T47D (cell line): Measurements from ENCODE around the gene GAL3ST1.
"Not testable (repeated sequence)": the region's sequence is repeated elsewhere in the genome, so short reads cannot be mapped to it uniquely, and the experiment has no call there.

Experiments
- DNase-seq, 2 experiments: peaks; one replicate each; pipeline versions ENCODE4 v3.0.0 to v3.0.0-alpha.2; 2011 to 2012; ENCODE audit warnings: low read depth in 1 of 2, low spot score in 1 of 2
- JUND ChIP-seq: IDR thresholded peaks from 2 replicates; pipeline ENCODE4 v1.6.1; 2012; ENCODE audit warnings: low read depth
- in situ Hi-C: cut with HindIII; loops from 2 replicates; pipeline ENCODE4 v1.10.0; 2016; ENCODE audit warnings: low sequenced_read_pairs, low pct_unique_long_range_greater_than_20kb

Gene GAL3ST1

DNA sequence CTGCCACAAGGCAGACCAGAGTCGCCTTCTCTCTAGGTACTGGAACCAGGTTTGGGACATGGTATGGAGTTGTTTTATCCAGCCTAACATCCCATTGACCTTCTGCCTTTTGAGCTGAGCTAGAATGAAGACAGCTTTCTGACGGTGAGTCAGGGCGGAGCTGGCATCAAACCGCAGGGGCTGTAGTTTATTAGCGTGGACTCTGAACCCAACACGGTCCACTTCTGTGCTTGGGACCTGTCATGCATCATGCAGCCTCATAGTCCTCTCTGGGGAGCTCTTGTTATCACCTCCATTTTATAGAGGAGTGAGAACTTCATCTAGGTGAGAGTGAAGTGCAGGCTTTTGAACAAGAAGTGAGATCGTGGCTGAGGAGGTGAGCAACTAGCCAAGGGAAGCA, 8.3 kb downstream of the GAL3ST1 start:
- in situ Hi-C loops, result no loop called here
- no peak for TF ChIP-seq JUND
- DNase-seq, result no peak

DNA sequence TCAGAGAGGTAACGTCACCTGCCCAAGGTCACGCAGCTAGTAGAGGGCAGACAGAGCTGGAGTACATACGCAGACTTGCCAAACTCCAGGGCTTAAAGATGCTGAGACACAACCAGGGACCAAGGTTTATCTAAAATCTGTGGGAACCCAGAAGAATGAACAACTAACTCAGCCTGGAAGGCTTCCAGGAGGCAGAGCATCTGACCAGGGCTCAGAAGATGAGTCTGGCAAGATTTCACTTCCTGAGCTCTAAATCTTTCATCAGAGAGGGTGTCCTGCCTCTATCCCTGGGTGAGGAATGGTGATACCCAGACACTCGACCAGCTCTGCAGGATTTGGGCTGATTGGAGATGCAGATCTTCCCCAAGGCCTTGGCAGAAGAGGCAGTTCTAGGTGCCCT, 9.1 kb downstream of the GAL3ST1 start:
- in situ Hi-C loops, result no loop called here
- TF ChIP-seq JUND, result no peak
- no peak for DNase-seq

DNA sequence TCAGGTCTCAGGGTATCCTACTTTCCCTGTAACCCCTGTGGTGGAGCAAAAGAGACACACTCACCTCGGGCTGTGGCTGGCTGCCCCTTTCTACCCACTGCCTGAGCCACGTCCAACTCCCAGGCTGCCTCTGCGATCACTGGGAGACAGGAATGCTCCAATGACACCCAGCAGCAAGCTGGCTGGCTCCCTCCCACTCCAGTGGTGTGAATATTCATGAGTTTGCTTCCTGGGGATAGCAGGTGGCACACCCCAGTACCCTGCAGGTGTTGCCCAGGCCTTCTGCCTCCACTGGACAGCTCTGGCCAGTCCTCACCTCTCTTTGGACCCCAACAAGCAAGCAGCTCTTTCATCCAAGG, 9.7 kb downstream of the GAL3ST1 start:
- DNase-seq, result no peak

GRCh38 chr22:30564045-30564760, 10.3 kb downstream of the GAL3ST1 start:
- TF ChIP-seq JUND, result no peak
- in situ Hi-C loops, result no loop called here
- DNase-seq, result no peak

More for the DNA sequence above, 9.7 kb downstream of the GAL3ST1 start:
- TF ChIP-seq JUND, result no peak
- in situ Hi-C loops, result no loop called here

DNA sequence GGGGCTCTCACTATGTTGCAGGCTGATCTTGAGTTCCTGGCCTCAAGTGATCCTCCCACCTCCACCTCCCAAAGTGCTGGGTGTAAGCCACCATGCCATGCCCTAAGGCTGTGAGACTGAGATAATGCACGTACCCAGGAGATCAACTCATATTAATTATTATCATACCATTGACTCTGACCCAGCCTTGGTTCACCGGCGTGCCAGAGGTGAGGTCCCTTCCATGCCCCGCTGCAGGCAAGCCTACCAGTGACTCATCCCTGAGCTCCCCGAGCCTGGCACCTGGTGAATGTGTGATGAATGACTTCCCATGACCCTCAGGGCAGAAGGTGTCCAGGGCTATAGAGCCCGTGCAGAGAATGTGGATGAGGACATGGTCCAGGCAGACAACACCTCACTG, 12.1 kb downstream of the GAL3ST1 start:
- no peak for TF ChIP-seq JUND
- in situ Hi-C loops, result no loop called here
- DNase-seq, result no peak

- no peak for DNase-seq
- TF ChIP-seq JUND, result no peak
- in situ Hi-C loops, result no loop called here
These were observed 12.9 kb downstream of the GAL3ST1 start for GRCh38 chr22:30561402-30562189.

DNA sequence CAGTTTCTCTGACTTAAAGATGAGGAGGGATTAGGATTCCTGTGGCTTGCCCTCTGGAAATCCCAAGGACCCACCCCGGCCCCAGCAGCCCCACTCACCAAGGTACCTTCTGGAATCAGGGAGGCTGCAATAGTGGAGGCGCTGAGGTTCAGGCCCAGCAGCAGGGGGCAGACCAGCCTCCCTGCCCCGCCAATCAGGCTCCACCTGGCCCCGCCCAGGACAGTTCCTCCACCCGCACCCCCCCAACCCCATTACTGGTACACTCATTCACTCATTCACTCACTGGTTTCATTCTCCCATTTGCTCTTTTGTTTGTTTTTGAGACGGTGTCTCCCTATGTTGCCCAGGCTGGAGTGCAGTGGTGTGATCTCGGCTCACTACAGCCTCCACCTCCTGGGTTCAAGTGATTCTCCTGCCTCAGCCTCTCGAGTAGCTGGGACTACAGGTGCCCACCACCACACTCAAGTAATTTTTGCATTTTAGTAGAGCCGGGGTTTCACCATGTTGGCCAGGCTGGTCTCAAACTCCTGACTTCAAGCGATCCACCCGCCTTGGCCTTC, 13.7 kb downstream of the GAL3ST1 start:
- DNase-seq, in situ Hi-C loops: not testable (repeated sequence)

GRCh38 chr22:30559889-30560288, 14.6 kb downstream of the GAL3ST1 start:
- TF ChIP-seq JUND, result no peak
- no peak for DNase-seq
- in situ Hi-C loops, result no loop called here

DNA sequence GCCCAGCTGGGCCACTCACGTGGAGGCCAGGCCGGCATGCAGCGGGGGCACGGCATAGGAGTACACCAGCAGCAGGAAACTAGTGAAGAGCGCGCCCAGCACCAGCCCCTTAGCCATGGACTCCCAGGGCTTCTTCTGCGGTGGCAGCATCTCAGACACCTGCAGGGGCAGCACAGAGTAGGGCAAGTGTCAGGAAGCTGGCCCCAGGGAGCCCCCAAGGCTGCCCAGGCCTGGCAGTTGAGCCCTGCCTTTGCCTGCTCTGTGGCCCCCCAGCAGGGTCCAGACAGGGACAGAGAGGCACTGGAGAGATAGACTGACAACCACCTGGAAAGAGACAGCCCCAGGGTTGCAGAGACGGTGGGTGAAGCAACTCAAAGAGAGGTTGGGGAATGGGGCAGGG, 17.2 kb downstream of the GAL3ST1 start:
- in situ Hi-C loops, result no loop called here
- TF ChIP-seq JUND, result no peak
- no peak for DNase-seq

DNA sequence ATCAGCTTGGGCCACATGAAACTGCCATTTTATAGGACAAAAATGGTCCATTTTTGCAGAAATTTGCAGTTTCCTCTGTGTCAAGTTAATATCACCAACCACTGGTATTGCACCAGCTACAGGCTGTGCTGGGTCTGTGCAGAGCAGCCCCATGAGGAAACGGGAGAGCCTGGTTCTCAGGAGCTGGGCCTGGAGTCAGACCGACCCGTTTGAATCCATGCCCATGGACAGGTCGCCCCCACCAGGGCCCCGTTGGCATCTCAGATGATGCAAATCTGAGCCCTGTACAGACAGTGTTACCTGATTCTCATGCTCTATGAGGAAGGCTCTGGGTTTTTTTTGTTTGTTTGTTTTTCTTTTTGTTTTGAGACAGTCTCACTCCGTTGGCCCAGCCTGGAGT, 18.1 kb downstream of the GAL3ST1 start:
- no peak for TF ChIP-seq JUND
- in situ Hi-C loops, result no loop called here
- DNase-seq, result peak in 1 of 2 experiments; percentile 59

DNA sequence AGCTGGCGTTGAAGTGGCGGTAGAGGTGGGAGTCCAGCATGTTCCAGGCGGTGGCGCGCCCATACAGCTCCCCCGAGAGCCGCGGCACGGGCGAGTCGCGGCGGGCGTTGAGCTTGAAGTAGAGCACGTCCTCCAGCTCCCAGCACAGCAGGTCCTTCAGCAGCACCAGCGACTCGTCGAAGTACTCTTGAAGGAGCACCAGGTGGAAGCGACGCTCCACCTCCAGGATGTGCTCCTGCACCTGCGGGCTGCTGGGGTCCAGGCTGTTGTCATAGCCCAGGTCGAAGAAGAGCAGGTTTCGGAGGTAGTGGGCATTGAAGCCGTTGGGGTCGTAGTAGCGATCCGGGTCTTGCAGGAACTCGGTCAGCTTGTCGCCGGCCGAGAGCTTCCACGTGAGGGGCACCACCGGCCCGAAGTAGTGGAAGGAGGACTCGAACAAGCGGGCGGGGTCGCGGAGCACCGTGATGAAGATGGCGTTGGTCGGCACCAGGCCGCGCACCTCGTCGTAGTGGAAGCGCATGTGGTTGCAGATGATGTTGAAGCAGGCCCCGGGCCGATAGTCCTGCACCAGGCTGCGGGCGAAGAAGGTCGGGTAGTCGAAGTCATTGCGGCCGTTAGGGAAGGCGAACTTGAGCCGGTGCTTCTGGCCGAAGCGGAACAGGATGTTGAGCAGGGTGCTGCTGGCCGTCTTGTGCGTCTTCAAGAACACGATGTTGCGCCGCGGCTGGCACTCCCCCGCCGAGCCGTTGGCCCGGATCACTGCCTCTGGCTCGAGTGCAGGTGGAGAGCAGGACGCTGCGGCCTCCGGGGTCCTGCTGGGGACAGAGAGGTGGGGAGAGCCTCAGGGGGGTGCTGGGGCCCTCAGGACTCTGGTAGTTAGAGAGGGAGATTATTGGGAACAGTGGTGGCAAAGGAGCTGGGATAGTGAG, 18.9 kb downstream of the GAL3ST1 start:
- no peak for DNase-seq
- in situ Hi-C loops, result no loop called here
- no peak for TF ChIP-seq JUND

- no peak for DNase-seq
- in situ Hi-C loops, result no loop called here
- TF ChIP-seq JUND, result no peak
These were observed 20.5 kb downstream of the GAL3ST1 start for GRCh38 chr22:30553971-30554370.

DNA sequence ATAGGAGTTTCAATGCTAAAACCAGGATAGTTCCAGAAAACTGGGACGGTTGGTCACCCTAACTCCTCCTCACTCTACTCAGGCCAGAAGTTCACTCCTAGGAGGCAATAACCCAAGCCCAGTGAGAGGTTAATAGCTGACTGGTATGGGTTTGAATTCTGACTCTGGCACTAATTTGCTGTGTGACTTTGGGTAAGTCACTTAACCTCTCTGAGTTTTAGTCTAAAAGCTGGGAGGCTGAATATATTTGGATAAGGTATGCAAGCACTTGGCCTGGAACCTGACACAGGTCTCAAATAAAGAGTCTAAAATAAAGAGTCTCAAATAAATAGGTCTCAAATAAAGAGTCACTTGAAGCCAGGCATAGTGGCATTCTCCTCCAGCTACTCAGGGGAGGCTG, 21.7 kb downstream of the GAL3ST1 start:
- no peak for DNase-seq
- in situ Hi-C loops, result no loop called here

DNA sequence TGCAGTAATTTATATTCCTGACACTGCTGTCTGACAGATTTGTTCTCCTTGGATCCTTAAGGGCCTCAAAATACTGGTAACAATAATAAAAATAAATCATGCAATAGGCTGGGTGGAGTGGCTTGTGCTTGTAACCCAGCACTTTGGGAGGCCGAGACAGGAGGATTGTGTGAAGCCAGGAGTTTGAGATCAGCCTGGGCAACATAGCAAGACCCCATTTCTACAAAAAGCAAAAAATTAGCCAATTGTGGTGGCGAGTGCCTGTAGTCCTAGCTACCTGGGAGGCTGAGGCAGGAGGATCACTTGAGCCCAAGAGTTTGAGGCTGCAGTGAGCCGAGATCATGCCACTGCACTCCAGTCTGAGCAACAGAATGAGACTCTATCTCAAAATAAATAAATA, 22.7 kb downstream of the GAL3ST1 start:
- in situ Hi-C loops, DNase-seq: not testable (repeated sequence)

More for the DNA sequence above, 21.7 kb downstream of the GAL3ST1 start:
- no peak for TF ChIP-seq JUND
